Measurements from ENCODE around the gene CTAGE9.

DNA sequence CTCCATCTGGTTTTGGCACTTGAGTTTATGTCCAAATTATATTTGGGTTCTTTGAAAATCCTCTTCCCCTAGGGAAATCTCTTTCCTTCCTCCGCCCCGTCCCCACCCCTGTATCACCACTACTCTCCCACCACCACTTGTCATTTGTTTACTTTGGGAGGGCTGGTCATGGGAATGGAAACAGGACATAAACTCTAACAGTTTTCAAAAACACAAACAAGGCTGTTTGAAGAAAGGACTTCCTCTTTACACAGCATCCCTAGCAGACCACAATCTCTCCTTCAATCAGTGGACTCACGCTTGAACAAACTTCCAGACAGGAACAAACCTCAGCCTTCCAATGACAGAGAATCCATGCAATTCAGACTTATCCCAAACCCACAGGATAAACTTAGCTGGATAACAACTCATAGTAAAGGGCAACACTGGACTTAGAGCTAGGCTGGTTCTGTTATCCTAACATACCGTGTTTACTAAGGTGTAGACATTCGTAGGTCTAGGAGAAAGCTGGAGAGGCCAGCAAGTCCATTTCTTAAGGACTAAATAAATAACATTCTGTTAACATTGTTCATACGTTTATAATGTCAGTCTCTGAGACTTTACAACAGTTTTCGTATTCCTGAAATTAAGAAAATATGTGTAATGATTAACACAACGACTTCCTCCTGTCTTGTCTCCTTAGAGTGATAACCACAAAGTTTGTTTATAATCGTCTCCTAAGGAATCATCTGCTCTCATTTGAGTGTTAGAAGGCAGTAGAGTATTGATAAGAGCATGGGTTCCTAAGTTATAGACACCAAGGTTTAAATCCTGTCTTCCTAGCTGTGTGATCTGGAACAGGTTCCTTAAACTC, 44.1 kb upstream of the CTAGE9 start:
- TF ChIP-seq POLR2A (IDR thresholded peaks at IDR 0.05) = no peak
- TF ChIP-seq, protein P1, sequence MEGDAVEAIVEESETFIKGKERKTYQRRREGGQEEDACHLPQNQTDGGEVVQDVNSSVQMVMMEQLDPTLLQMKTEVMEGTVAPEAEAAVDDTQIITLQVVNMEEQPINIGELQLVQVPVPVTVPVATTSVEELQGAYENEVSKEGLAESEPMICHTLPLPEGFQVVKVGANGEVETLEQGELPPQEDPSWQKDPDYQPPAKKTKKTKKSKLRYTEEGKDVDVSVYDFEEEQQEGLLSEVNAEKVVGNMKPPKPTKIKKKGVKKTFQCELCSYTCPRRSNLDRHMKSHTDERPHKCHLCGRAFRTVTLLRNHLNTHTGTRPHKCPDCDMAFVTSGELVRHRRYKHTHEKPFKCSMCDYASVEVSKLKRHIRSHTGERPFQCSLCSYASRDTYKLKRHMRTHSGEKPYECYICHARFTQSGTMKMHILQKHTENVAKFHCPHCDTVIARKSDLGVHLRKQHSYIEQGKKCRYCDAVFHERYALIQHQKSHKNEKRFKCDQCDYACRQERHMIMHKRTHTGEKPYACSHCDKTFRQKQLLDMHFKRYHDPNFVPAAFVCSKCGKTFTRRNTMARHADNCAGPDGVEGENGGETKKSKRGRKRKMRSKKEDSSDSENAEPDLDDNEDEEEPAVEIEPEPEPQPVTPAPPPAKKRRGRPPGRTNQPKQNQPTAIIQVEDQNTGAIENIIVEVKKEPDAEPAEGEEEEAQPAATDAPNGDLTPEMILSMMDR (IDR thresholded peaks at IDR 0.05) = no peak

All from Peyer's patch (tissue), 4 donors.